AML-193 (cell line): ENCODE results near the gene TLE5.
"Not testable (repeated sequence)": the region's sequence is repeated elsewhere in the genome, so short reads cannot be mapped to it uniquely, and the experiment has no call there.

Source experiments
- DNase-seq, 2 experiments: peaks; one replicate each; lab custom pipeline; 2025; lab: John Stamatoyannopoulos, UW

TLE5 gene

DNA sequence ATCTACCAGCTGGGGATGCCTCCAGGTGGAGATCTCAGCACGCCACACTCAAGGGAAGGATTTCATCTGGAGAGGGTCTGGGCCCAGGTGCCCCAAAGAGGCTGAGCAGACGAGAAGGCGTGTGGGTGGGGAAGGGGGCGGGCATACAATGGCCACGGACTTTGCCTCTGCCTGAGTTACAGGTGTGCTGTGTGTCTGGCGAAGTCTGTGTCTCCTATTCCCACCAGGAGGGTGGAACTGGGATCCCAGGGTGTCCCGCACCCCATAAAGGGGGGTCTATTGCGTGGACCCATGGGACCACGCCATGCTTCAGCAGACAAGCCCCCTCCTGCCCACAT, 36.8 kb downstream of the TLE5 start:
- DNase-seq: no peak

DNA sequence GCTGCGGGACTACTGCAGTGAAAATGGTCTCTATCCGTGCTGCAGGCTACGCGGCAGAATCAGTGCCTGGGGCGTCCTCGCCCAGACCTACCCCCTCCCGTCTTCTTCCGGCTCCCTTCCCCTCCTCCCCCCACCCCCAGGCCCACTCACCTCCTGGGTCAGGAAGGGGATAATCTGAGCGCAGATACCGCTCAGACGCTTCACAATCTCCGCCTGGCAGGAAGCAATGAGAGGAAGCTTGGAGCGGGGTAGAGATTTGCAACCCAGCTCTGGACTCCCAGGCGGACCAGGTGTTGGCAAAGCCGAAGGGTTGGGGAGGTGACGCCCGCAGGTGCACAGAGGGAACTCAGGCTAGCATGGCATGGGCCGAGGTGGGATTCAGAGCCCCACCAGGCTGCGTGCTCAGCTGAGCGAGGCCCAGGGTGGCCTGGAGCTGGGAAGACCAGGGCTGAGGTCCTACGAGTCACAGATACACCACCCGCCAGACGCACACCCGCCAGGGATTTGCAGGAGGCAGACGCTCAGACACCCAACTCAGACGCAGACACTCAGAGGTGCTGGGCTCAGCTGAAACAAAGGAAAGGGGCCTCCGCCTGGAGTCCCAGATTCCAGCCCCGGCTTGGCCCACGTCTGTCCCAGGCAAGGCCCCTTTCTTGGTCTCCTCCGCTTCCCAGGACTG, 37.3 kb downstream of the TLE5 start:
- DNase-seq: no peak

DNA sequence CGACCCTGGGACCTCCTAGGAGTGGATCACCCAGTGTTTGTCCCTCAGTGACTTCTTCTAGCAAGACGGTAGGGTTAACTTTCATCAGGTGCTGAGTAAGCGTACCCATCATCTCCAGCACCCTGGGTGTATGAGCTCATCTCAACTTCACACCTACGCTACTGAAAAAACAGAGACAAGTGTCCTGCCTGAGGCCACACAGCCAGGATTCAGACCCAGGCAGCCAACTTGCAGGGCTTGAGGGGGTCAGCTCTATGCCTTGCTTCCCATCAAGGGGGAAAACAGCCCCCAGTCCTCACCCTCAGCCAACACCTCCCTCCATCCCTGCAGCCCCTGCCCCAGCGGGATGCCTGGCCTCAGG, 37.8 kb downstream of the TLE5 start:
- DNase-seq: no peak

DNA sequence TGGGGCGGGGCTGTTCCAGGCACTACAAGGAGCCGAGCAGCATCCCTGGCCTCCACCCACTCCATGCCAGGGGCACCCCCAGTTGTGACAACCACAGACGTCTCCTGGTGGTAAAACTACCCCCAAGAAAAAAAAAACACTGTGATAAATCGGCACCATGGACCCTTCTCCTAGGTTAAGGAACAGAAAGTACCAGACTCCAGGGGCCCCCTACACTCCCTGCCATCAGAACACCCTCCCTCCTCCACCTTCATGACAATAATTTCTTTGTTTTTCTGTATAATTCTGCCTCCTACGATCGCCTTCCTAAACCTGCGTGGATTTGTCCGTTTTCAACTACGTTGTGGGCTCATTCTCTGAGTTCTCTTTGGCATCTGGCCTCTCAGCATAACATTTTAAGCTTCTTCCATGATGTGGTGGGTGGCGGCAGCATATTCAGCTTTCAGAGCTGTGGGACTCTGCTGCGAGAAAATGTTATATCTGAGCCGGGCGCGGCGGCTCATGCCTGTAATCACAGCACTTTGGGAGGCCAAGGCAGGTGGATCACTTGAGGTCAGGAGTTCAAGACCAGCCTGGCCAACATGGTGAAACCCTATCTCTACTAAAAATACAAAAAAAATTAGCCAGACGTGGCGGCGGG, 41.9 kb downstream of the TLE5 start:
- DNase-seq: no peak

DNA sequence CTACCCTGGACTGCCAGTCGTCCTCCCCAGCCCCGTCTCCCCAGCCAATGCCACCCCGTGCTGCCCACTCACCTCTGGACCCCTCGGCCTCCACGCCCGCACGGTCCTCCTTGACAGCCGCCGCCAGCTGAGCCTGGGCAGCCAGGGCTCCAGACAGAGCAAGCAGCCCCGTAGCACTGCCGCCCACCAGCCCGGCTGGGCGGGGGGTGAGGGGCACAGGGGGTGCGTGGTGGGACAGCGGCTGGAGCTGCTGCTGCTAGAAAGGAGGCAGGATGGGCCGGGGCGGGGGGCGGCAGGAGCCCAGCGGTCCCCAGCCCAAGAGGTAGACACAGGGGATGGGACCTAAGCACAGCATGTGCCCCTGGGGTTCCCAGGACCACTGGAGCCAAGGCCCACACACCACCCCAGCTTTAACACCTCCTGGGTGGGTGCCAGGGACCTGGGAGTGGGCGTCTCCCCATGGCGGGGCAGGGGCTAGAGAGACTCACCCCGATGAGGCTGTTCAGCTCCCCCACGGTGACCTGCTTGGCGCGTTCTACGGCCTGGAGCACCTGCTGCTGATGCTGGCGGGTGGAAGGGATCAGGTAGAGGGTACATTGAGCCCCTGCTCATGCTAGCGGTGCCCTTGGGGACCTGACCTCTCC, 43.0 kb downstream of the TLE5 start:
- no peak for DNase-seq

DNA sequence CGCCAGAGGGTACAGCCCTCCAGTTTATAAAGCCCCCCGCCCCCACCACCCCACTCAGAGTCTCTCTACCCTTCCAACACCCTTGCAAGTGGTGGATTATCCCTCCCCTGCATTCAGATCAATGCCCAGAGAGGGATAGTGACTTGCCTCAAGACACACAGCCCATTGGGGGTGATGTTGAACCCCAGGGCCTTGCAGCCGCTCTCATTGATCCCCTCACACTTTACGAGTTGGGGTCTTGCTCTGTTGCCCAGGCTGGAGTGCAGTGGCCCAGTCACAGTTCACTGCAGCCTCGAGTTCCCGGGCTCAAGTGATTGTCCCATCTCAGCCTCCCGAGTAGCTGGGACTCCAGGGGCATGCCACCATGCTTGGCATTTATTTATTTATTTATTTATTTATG, 44.4 kb downstream of the TLE5 start:
- DNase-seq: no peak

DNA sequence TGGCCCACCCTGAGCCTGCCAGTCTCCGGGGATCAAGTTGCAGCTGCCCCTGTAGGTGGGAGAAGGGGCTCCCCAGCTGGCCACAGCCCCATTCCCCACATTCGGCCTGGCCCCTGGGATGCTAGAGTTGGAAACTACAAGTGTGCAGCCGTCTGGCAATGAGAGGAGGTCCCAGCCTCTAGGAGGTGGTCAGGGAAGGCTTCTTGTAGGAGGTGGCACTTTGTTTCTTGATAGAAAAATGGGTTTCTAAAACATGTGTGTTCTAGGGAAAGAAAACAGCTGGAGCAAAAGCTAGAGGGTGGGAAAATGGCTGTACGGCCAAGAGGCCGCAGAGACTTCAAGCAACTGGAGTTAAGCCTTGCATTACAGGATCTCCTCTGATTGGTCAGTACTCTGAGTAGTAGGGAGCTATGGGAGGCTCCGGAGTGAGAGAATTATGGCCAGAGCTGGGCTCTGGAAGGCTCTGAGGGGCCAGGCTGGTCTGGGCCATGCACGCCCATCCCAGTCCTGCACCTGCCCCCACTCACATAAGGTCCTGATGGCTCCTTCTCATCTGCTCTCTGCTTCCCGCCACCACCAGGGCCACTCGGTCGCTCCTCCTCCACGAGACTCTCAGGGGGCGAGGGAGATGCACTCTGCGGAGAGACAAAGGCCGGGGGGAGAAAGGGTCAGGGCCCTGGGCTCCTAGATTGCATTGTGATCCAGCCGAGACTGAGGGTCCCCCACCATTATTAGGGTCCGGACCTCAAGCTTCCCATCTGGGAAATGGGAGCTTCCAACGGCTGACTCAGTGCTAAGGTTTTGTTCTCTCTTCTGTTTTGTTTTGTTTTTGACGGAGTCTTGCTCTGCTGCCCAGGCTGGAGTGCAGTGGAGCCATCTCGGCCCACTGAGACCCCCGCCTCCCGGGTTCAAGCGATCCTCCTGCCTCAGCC, 46.9 kb downstream of the TLE5 start:
- no peak for DNase-seq

DNA sequence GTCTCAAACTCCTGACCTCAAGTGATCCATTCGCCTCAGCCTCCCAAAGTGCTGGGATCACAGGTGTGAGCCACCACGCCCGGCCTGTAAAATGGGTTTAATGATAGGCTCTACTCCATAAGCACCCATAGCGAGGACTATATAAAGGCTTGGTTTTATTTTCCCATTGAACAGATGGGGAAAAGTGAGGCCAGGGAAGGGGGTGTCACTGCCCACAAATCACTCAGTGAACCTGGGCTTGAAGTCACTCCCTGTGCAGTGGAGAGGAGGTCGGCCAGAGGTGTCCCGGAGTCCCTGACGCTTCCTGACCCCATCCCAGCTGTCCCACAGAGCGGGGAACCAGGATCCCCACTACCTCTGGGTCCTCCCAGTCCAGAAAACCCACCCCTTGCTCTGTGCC, 48.2 kb downstream of the TLE5 start:
- no peak for DNase-seq

DNA sequence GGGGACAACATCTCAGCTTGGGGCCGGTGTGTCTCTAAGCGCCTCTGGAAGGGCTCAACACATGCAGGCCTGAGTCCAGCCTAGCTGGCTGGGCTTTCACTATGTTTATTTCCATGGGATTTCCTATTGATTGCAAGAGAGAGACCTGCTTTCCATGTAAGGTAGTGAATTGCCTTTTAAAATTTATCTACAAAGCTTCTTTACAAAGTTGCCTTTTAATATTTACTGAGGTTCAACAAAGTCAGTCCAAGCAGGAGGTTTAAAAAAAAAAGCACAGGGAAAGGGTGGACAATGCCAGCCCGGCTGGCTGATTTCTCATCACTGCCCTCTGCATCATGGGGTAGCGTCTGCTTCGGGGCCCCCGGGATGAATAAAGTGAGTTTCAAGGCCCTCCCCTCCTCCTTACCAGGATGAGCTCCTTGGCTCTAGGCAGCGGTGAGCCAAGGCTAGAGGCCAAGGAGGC, 49.0 kb downstream of the TLE5 start:
- DNase-seq: no peak

DNA sequence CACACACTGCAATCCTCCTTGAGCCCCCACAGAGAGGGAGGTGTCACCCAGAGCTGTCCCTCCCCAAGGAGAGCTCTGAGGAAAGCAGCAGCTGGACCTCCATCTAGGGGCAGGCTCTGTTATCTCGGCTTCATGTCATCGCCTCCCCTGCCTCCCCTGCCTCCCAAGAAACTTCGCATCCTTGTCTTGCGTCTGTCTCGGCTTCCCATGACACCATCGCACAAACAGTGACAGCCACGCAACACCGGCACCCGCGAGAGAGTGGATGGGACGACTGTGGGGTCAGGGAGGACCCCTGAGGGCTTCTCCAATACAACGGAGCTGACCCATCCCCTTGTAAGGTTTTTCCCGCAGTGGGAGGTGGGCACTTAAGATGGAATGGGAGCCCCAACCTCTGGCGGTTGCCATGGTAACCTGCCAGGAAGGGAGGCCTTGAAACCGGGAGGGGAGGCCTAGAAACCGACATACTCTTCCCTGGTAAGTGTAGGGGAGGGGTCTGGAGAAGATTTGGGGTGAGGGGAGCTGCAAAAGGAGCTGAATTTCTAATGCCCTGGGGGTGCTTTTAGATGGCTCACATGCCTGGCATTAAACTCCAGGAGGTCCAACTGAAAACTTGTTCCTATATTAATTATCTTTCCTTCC, 49.6 kb downstream of the TLE5 start:
- DNase-seq: no peak

DNA sequence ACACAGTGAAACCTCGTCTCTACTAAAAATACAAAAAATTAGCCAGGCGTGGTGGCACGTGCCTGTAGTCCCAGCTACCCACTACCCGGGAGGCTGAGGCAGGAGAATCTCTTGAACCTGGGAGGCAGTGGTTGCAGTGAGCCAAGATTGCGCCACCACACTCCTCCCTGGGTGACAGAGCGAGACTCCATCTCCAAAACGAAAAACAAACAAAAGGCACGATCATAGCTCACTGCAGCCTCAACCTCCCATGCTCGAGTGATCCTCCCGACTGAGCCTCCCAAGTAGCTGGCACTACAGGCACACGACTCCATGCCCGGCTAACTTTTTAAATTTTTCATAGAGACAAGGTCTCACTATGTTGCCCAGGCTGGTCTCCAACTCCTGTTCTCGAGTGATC, 50.2 kb downstream of the TLE5 start:
- DNase-seq: not testable (repeated sequence)

DNA sequence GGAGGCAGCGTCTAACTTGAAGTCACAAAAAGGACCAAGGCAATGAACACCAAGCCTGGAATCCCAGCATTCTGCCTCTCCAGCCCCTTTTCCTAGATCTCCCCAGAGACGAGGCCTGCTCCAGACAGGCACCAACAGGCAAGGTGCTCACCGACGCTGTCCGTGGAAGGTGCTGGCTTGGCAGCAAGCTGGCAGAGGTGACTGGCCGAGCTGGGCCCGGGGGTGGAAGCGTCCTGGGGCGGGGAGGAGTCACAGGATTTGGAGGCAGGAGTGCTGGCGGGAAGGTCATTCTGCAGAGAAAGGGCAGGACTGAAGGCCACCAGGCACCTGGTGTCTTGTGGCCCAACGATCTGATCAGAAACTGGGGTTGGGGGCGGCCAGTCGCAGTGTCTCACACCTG, 51.4 kb downstream of the TLE5 start:
- no peak for DNase-seq

DNA sequence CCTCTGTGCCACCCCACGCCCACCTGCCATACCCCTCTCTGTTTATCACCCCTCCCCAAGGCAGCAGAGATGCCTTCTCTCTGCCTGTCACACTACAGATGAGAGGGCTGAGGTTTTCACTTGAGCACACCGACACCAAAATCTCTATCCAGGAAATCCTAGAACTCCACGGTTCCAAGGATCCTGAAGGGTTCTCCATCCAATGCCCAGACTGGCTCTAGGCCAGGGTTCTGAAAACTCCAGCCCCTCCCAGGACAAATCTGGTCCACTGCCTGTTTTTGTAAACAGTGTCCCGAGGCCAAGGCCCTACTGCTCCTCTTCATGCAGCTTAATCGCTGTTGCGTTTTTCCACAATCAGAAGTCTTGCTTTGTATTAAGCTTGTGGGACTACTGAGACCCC, 53.3 kb downstream of the TLE5 start:
- no peak for DNase-seq

DNA sequence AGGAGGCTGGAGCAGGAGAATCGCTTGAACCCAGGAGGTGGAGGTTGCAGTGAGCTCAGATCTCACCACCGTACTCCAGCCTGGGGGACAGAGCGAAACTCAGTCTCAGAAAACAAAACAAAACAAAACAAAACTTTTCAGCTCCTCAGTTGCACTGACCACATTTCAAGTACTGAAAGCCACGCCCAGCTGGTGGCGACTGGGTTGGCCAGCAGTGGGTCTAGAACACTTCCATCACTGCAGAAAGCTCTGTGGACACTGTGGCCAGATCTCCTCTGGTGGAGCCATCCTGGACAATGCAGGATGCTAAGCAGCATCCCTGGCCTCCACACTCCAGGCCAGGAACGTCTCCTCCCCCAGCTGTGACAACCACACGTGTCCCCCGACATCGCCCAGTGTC, 54.3 kb downstream of the TLE5 start:
- DNase-seq: no peak

DNA sequence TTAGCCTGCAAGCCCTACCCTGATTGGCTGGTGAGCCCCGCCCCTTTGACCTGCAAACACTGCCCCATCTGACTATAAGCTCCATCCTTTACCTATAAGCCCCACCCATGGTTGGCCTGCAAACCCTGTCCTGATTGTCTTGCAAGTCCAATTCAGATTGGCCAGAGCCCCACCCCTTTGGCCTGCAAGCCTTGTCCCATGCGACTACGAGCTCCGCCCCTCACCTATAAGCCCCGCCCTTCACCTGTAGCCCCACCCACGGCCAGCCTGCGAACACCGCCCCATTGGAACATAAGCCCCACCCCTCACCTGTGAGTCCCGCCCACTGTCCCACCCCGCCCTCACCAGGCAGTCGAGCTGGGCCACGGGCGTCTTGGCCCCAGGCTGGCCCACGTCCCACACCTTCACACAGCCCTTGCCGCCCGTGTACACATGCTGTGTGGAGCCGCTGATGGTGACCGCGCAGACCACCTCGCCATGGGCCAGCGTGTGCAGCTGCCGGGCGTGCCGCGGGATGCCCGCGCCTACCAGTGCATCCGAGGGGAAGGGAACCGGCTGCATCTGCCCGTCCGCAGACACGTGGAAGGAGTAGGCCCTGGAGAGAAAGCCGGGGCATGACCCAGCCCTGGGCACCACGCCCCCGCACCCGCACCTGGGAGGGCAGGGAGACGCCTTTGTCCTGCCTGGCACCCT, 56.1 kb downstream of the TLE5 start:
- DNase-seq: no peak

DNA sequence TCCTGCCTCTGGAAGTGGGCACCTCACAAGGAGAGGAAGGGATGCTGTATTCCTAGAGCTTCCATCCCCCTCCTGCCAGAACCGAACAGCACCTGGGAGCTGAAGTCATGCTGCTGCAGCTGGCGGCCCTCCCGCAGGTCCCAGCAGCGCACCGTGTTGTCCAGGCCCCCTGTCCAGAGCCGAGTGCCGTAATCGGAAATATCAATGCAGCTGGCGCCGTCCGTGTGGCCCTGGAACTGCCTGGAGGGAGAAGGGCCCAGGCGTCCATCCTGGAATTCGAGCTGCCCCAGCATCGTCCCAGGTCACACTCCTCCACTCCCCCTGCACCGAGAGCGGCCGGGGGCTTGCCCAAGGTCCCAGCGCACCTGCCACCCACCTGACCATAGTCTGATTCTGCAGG, 57.0 kb downstream of the TLE5 start:
- no peak for DNase-seq

DNA sequence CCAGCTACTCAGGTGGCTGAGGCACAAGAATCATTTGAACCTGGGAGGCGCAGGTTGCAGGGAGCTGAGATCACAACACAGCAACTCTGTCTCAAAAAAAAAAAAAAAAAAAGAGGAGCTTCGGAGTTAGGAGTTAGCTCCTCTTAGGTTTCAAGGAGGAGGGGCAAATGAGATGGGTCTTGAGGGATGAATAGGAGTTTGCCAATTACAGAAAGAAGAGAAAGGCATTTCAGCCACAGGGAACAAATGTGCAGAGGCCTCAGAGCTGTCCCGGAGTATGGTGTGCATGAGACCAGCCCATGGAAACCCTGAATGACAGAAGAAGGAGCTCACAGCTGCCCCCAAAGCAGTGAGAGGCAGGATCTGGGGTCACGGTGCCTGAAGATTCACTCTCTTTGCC, 57.8 kb downstream of the TLE5 start:
- DNase-seq: no peak

DNA sequence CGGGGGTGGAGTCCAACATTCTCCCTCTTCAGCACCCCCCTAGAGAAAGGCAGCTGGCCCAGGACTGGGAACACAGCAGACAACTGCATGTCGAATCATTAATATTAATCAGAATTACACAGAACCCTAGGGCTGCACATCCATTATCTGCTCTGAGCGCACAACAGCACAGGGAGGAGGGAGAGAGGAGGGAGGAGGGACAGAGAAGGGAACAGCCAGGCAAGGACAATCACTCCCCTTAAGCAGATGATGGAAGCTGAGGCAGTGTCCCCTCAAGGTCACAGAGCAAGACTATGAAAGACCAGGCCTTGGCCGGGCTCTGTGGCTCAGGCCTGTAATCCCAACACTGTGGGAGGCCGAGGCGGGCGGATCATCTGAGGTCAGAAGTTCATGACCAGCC, 59.2 kb downstream of the TLE5 start:
- DNase-seq: no peak
